D721Med (cell line): Measurements from ENCODE around the gene NR2F1-AS1.

Experiments used
- DNase-seq: peaks from one replicate; pipeline ENCODE4 v3.0.0; 2011; ENCODE audit warnings: low spot score; ENCODE audit not compliant: insufficient read length
- FAIRE-seq: peaks from 2 replicates; lab custom pipeline; 2011; peaks lifted over from hg19 to GRCh38; lab: Jason Lieb, UNC
- TF ChIP-seq, protein P1 (sequence below): IDR thresholded peaks from 2 replicates; pipeline ENCODE4 v1.5.1; 2012; ENCODE audit warnings: mild to moderate bottlenecking, control low read depth; ENCODE audit not compliant: insufficient read depth; ENCODE audit errors: missing control alignments

NR2F1-AS1 gene

DNA sequence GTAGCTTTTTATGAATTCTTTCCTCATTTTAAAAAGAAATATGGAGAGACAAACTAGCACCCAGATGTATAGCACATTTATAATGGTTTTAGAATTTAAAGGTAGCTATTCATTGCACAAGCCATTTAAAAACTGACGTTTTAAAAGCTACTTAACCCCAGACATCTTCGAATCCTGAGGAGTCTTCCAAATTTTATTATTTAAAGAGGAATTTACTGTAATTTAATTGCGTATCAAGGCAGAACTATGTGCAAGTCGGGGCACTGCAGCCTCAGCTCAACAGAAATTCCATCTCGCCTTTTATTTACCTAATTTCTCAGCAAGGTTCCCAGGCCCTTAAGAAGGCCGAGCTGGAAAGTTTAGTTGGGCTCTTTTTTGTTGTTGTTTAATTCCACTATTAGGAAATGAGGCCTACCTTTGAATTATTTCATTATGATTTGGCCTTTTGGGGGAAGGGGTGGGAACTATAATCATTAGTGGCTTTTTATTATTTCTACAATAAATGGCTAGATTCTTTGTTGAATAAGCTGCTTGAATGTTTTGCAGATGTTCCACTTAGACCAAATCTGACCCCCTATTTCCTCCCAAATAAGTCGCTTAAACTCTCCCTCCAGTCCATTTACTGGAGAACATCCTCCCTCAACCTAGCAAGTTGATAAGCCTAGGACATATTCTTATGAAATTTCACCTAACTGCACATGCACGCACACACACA, 22.2 kb upstream of the NR2F1-AS1 start:
- DNase-seq (no peak), FAIRE-seq (no peak)
- TF ChIP-seq, protein P1, sequence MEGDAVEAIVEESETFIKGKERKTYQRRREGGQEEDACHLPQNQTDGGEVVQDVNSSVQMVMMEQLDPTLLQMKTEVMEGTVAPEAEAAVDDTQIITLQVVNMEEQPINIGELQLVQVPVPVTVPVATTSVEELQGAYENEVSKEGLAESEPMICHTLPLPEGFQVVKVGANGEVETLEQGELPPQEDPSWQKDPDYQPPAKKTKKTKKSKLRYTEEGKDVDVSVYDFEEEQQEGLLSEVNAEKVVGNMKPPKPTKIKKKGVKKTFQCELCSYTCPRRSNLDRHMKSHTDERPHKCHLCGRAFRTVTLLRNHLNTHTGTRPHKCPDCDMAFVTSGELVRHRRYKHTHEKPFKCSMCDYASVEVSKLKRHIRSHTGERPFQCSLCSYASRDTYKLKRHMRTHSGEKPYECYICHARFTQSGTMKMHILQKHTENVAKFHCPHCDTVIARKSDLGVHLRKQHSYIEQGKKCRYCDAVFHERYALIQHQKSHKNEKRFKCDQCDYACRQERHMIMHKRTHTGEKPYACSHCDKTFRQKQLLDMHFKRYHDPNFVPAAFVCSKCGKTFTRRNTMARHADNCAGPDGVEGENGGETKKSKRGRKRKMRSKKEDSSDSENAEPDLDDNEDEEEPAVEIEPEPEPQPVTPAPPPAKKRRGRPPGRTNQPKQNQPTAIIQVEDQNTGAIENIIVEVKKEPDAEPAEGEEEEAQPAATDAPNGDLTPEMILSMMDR, result no peak

DNA sequence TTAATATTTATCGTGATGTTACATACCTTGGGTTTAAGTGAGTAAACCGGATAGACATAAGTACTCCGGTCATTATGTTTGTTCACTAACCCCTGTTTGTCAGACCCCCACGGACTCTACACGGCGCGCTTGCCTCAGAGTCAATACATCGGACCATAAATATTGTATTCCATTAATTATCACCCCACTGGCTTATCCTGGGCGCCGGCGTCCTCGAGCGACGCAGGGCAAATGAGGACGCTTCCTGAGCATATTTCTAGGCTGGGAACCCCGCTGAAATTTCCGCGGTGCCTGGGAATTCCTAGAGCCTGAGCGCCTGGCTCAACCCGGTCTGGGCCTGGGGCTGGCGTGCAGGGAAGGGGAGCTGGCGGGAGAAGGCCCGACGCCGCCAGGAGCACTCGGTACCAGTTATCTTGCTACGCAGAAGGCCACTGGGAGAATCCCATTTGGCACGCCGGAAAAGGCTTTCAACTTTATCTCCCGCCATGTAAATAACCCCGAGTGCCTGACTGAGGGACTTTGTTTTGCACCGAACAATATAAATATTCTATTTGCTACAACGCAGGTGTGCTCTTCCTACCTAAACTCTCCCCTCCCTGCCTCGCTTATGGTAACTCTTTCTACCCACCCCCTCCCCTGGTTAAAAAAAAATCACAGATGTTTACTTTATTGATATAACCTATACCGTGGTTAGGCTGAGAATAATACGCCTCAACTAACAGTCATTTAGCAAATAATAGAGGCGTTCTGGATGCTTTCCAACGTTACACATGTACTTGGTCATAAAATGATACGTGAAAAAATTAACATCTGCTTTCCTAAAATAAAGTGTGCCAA, 21.4 kb upstream of the NR2F1-AS1 start:
- TF ChIP-seq, protein P1, result no peak
- DNase-seq (no peak), FAIRE-seq (no peak)

DNA sequence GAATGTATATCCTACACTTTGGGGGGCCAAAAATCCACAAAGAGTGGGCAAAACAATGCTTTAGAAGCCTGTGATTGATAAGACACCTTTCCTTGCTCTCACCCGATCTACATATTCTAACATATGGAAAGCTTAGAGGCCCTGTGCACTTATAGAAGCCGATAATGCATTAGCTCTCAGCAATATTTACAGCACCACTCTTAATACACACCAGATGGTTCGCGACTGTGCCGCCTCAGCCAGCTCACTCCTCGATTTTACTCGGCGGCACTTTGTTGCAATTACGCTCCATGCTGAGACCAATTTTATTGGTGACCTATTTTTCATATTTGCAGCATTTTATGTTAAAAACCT, 20.8 kb upstream of the NR2F1-AS1 start:
- TF ChIP-seq, protein P1, result no peak
- DNase-seq (no peak), FAIRE-seq (peak; percentile 85)

DNA sequence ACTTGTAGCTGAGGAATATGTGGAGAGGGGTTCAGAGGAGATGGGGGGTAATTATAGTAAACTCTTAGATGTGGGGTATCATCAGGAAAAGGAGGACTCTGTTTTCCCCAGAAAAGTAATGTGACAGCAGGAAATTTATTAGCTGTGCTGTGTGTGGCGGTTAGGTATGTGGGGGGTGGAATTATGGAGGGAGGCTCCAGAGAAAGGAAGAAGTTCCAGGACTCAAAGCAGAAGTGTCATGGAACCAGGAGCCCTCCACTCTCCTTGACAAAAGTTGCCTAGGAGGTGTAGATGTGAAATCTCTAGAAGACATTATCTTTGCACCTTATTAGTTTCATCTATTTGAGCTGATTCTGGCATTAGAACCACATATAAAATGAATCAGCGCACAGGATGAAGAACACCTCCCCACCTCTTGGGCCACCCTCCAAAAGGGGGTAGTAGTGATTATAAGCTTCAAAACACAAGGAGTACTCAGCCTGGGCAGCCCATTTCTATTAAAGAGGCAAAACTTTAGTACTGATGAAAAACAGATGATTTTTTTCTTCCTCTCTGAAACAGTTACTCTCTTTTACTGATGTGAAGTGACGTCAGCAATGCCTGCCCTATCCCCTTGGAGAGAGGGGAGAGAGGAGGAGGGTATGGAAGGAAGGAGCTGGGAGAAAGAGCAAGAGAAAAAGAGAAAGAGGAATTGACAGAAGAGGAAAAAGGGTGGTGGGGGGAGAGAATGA, 20.2 kb upstream of the NR2F1-AS1 start:
- FAIRE-seq (no peak), DNase-seq (no peak)
- TF ChIP-seq, protein P1, result no peak

DNA sequence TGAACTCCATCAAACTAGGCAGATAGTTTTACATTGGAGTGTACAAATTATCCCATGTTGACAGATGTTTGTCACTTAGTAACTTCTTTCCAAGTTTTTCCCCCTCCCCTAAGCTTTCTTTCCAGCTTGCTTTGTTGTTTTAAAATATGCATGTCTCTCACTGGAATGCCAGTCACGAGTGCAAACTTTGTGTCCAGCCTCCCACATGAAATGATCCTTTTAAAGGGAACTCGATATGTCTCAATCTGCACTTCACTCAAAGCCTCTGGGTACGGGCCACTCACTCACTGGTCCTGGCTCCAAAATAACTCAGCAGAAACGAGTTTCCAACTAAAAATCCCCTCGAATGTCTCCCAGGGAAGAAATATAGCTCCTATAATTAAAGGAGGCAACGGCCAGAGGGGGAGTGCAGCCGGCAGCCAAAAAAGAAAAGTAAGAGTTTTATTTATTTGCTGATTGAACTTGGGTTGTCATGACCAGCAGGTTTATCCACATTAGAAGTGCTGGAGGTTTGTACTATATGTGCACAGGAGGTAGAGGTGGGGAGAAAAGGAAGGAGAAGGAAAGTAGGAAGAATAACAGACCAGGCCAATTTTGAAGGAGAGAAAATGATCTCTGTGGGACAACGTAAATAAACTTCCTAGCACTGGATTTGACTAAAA, 19.5 kb upstream of the NR2F1-AS1 start:
- TF ChIP-seq, protein P1, result no peak
- FAIRE-seq (no peak), DNase-seq (no peak)

DNA sequence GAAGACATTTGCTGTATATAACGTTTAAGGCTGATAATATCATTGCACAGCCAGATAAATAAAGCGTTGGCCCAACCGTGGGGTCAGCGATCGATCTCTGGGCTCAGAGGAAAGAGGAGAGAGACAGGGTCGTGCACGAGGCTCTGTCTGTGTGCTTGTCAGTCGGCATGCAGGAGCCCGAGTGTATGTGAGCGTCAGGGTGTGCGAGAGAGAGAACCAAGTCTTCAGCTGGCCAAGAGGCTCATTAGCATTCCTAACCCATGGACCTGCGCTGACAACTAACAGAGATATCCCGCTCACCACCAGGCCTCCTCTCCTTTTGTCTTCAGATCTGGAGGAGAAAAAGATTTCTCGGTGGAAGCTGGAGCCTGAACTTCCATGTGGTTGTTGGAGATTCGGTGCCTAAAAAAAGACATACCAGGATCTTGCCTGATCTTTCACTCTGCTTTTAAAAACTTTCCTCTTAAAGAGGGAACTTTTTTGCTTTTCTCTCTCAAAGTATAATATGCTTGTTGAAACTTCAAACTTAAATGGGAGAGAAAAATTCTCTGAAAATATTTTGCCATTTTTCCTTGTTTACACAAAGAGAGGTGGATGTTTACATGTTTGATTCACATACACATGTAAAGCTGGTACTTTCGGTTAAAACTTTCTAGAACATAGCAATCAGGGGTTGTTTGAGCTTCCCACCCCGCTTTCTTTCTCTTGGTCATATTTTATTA, 18.5 kb upstream of the NR2F1-AS1 start:
- no peak for FAIRE-seq
- DNase-seq, result no peak
- TF ChIP-seq, protein P1, result no peak
